Colonic mucosa (tissue), 4 donors: ENCODE data around the gene PBX1. TPM values are rescaled to one million over a fixed set of nuclear protein-coding genes. Genes with fewer than 3 reads are reported as not detected.

Experiments
- DNase-seq: peaks from one replicate; pipeline ENCODE4 v3.0.0-alpha.2; 2020
- H3K27ac ChIP-seq: fragments of 200-600 bp; one replicate; pipeline ENCODE4 v1.8.0; 2021
- H3K27me3 ChIP-seq: fragments of 200-600 bp; one replicate; pipeline ENCODE4 v1.8.0; 2021
- H3K36me3 ChIP-seq: fragments of 200-600 bp; one replicate; pipeline ENCODE4 v1.8.0; 2021
- H3K4me1 ChIP-seq: fragments of 200-600 bp; one replicate; pipeline ENCODE4 v1.8.0; 2021; ENCODE audit warnings: mild to moderate bottlenecking
- H3K4me3 ChIP-seq: fragments of 200-600 bp; one replicate; pipeline ENCODE4 v1.8.0; 2021
- H3K9ac ChIP-seq, 2 donors: one replicate each; pipeline ENCODE4 v1.7.0; 2013; ENCODE audit warnings: control low read depth in 2 of 2, low read depth in 2 of 2, low read length in 2 of 2
- H3K9me3 ChIP-seq: fragments of 200-600 bp; one replicate; pipeline ENCODE4 v1.8.0; 2021
- intact Hi-C: fragments of 100-400 bp; cut with DNase I; formaldehyde crosslinking; loops from one replicate; pipeline ENCODE4 v1.14.1; 2022
- total RNA-seq, 2 donors: library from RNA; stranded (reverse); fragmentation: NEBNext Ultra II Directional in 1 of 2; extraction: Animal tissue kit (Norgen Biotek cat#: 25700) in 1 of 2; gene quantifications; one replicate each; pipeline ENCODE4 v1.2.1, GENCODE V29; 2021
- TF ChIP-seq, protein P1 (sequence below): fragments of 200-600 bp; IDR thresholded peaks from one replicate; pipeline ENCODE4 v1.8.0; 2022; ENCODE audit warnings: antibody characterized with exemption, mild to moderate bottlenecking
- donor health status: healthy.
- donor health status: DM: no; HTN: no; CAD: no.
- donor health status: DM: no; HTN: no; CAD: no.

Gene PBX1
- total RNA-seq, 2 donors from 2014 or later = 27.2 to 53.7 TPM

DNA sequence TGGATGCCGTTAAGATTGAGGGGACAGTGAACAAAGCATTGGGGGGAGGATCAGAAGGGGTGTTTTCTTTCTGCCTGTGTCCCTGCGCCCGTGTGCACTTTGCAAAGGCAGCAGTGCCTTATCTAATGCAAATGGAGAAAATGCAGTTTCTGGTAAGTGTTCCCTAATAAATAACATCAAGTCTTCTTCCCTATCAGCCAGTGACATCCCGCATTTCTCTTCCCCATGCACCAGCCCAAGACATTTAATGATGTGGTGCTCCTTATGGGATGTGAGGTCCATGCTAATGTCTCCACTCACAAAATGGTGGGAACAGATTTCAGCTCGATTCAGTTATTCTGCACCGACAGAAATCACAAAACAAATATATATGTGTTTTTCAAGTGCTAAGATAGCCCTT is 111.8 kb downstream of the PBX1 start:
- Histone ChIP-seq H3K4me1 (no peaks in the 10 kb centered on the region), H3K36me3 (no peaks in the 10 kb centered on the region), H3K27me3 (no peaks in the 10 kb centered on the region), H3K9me3 (no peaks in the 10 kb centered on the region), H3K9ac (no peak overlapping the region), H3K4me3 (no peak overlapping the region), H3K27ac (no peak overlapping the region)
- intact Hi-C loops = no loop called here
- TF ChIP-seq, protein P1, sequence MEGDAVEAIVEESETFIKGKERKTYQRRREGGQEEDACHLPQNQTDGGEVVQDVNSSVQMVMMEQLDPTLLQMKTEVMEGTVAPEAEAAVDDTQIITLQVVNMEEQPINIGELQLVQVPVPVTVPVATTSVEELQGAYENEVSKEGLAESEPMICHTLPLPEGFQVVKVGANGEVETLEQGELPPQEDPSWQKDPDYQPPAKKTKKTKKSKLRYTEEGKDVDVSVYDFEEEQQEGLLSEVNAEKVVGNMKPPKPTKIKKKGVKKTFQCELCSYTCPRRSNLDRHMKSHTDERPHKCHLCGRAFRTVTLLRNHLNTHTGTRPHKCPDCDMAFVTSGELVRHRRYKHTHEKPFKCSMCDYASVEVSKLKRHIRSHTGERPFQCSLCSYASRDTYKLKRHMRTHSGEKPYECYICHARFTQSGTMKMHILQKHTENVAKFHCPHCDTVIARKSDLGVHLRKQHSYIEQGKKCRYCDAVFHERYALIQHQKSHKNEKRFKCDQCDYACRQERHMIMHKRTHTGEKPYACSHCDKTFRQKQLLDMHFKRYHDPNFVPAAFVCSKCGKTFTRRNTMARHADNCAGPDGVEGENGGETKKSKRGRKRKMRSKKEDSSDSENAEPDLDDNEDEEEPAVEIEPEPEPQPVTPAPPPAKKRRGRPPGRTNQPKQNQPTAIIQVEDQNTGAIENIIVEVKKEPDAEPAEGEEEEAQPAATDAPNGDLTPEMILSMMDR = no peak
- no peak for DNase-seq

DNA sequence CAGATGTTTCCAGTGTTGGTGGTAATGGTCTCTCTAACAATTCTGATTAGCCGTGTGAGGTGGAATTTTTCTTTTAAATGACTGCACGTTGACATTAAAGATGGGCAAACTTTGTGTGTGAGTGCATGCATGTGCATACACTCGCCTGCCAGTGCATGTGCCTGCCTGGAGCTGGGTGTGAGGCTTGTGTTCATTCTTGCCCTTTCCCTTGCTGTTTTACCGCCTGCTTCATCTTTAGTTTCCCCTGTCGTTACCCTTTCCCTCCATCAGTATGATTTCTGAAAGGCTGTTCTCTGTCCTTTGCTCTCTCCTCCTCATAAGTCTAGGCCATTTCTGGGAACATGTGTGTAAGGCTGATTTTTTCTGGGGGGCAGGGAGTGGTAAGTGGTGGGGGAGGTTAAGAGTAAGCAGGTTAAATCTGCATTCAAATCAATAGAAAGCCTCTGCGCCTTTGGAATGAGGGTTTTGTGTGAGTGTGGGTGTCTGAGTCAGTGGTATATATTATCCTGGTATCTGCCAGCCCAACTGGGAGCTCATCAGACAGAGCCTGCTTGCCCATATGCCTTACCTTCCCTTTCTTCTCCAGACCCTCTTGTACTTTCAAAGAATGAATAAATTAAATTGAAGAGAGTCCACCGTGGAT is 112.5 kb downstream of the PBX1 start:
- intact Hi-C loops = no loop called here
- Histone ChIP-seq H3K9me3 (no peaks in the 10 kb centered on the region), H3K36me3 (no peaks in the 10 kb centered on the region), H3K4me1 (no peaks in the 10 kb centered on the region), H3K27ac (no peak overlapping the region), H3K9ac (no peak overlapping the region), H3K27me3 (no peaks in the 10 kb centered on the region), H3K4me3 (no peak overlapping the region)
- TF ChIP-seq, protein P1 = no peak
- no peak for DNase-seq

DNA sequence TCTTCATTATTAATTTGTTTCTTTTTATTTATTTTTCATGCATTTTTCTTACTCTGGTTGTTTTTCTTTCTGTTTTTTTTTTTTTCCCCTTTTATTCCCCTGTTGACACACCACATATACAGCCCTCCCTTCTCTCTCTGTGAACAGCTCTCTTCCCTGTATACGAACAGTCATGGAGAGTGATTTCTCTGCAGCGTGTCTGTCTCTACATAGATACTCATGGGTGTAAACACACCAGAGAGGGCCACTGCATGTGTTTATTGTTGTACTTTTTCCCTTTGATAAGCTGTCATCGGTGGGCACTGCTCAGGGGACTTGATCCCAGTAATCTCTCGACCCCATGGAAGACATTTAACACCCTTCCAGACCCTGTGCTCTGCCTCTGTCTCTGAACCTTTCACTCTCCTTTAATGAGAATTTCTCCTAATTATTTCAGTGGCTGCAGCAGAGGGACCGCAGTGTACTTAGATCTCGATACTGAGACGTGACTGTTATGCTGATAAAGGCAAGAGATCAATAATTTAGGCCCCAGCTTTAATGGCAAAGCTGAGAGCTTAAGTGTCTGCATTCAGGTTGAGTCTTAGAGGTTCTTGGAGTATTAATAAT is 113.1 kb downstream of the PBX1 start:
- Histone ChIP-seq H3K9me3 (no peaks in the 10 kb centered on the region), H3K27me3 (no peaks in the 10 kb centered on the region), H3K27ac (no peak overlapping the region), H3K9ac (no peak overlapping the region), H3K4me3 (no peak overlapping the region), H3K36me3 (no peaks in the 10 kb centered on the region), H3K4me1 (no peaks in the 10 kb centered on the region)
- intact Hi-C loops = no loop called here
- DNase-seq = no peak
- TF ChIP-seq, protein P1 = no peak

DNA sequence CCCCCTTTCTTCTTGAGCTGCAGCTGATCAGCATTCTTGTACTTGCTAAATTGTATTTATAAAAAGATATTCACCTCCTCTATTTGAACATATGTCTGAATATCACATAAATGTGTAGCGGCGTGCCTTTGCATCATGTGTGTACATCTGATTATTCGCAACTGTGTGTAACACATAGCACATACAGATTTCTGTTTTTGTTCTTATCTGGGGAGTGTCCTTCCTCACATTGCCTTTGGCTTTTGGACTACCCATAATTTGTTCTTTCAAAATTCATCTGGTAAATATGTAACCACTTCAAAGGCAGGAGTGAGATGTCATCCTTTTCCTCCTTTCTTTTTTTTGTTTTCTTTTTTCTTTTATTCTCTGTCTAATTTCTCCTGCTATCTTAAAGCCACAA is 113.6 kb downstream of the PBX1 start:
- DNase-seq = no peak
- H3K9me3 ChIP-seq = no peaks in the 10 kb centered on the region
- no peak overlapping the region for H3K9ac ChIP-seq
- TF ChIP-seq, protein P1 = no peak
- no peaks in the 10 kb centered on the region for H3K4me1 ChIP-seq
- no peaks in the 10 kb centered on the region for H3K36me3 ChIP-seq
- H3K27ac ChIP-seq = no peak overlapping the region
- H3K27me3 ChIP-seq = no peaks in the 10 kb centered on the region
- H3K4me3 ChIP-seq = no peak overlapping the region
- intact Hi-C loops = no loop called here

DNA sequence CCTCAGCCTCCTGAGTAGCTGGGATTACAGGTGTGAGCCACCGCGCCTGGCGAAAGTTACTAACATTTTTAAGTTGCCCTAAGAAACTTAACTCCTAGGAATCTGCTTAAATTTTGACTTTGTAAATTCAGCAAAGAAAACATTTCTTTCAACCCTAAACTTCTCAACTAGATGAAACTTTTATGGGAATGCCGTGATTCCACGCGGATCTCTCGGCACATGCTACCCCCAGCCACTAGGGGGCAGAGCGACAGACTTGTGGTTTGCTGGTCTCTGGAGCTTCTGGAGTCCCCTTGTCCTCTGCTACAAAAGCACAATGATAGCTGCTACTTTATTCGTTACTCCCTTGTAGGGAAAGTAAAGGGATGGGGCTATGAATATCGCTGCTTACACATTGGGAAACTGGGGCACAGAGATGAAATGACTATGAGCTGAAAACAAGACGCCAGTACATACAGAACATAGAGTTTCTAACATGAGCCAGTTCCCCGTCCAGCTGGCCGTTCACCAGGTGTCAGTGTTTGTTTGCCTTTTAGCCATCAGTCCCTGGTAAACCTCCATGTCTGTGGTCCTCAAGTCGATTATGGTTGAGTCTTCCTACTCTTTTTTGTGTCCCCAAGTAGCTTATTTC is 114.7 kb downstream of the PBX1 start:
- no peaks in the 10 kb centered on the region for H3K4me1 ChIP-seq
- H3K36me3 ChIP-seq = no peaks in the 10 kb centered on the region
- H3K27ac ChIP-seq = no peak overlapping the region
- no peaks in the 10 kb centered on the region for H3K27me3 ChIP-seq
- TF ChIP-seq, protein P1 = peak; percentile 12
- no peaks in the 10 kb centered on the region for H3K9me3 ChIP-seq
- intact Hi-C loops = no loop called here
- no peak overlapping the region for H3K9ac ChIP-seq
- H3K4me3 ChIP-seq = no peak overlapping the region
- no peak for DNase-seq
